HCT116 (cell line): ENCODE data around the gene RBM33. TPM values are rescaled to one million over a fixed set of nuclear protein-coding genes. Genes with fewer than 3 reads are reported as not detected.

Source experiments
- ATAC-seq: fragments of 200-7000 bp; cut with Tn5 transposase; 2 replicates; pipeline ENCODE4 v1.9.1; 2020; ENCODE audit warnings: mild to moderate bottlenecking, moderate library complexity
- BruUV-seq: library from RNA; stranded (reverse); fragments of 400-500 nt; replicated peaks from 2 replicates; lab custom pipeline; 2021; lab: Mats Ljungman, UMichigan
- CTCF ChIA-PET: fragments of 300-600 bp; sonication (Branson Sonifier 250); formaldehyde crosslinking; loops from one replicate; lab custom pipeline; 2021; ENCODE audit warnings: antibody characterized with exemption; lab: Charles Lee
- POLR2A ChIA-PET: fragments of 300-600, 350-600 bp; sonication (Branson Sonifier 250); formaldehyde crosslinking; loops from one replicate; lab custom pipeline; 2021; ENCODE audit warnings: antibody characterized with exemption; lab: Charles Lee
- RAD21 ChIA-PET, 2 experiments: fragments of 300-600 bp; sonication (Branson Sonifier 250); formaldehyde crosslinking; loops; one replicate each; lab custom pipeline; 2023; ENCODE audit warnings: low total read pairs in 2 of 2; ENCODE audit not compliant: uncharacterized antibody in 2 of 2, unreplicated experiment in 2 of 2, low non-redundant PET in 1 of 2; lab: Charles Lee
- DNase-seq: peaks from one replicate; pipeline ENCODE4 v3.0.0-alpha.2; 2010; ENCODE audit warnings: low read depth, low spot score
- H2AFZ ChIP-seq: fragments of 200-600 bp; shearing (Covaris generic), sonication (generic); 2 replicates; pipeline ENCODE4 v1.6.1; 2017; ENCODE audit warnings: low read depth, mixed run types, mixed read lengths, antibody characterized with exemption, low read length; ENCODE audit not compliant: poor library complexity, severe bottlenecking
- H3K27ac ChIP-seq: 2 replicates; pipeline ENCODE4 v1.5.1; 2012; ENCODE audit warnings: low read depth, low read length
- H3K27me3 ChIP-seq: fragments of 200-600 bp; sonication (generic); 2 replicates; pipeline ENCODE4 v1.6.1; 2016; ENCODE audit warnings: mixed run types, low read length, mixed read lengths; ENCODE audit not compliant: insufficient read depth
- H3K36me3 ChIP-seq, 2 experiments: fragments of 200-500 bp in 1 of 2; fragments of 200-600 bp in 1 of 2; sonication (Bioruptor generic) in 1 of 2; sonication (generic) in 1 of 2; 2 replicates each; pipeline versions ENCODE4 v1.5.1 to v1.6.1; 2014 to 2016; ENCODE audit warnings: low read length in 2 of 2, inconsistent platforms in 1 of 2, mixed read lengths in 1 of 2, mixed run types in 1 of 2; ENCODE audit not compliant: insufficient read depth in 2 of 2, control insufficient read depth in 1 of 2
- H3K4me1 ChIP-seq, 2 experiments: fragments of 200-600 bp in 1 of 2; sonication (generic) in 1 of 2; 2 replicates each; pipeline versions ENCODE4 v1.5.1 to v1.6.1; 2012 to 2017; ENCODE audit warnings: low read length in 2 of 2, inconsistent platforms in 1 of 2, mild to moderate bottlenecking in 1 of 2, mixed read lengths in 1 of 2, mixed run types in 1 of 2, moderate library complexity in 1 of 2; ENCODE audit not compliant: insufficient read depth in 2 of 2, control insufficient read depth in 1 of 2
- H3K4me2 ChIP-seq: fragments of 200-600 bp; sonication (generic); 2 replicates; pipeline ENCODE4 v1.6.1; 2017; ENCODE audit warnings: mixed run types, low read length, mixed read lengths
- H3K4me3 ChIP-seq, 2 experiments: fragments of 200-600 bp in 1 of 2; sonication (generic) in 1 of 2; replicated peaks in 1 of 2; 2 replicates each; pipeline ENCODE4 v1.5.1; 2011 to 2016; ENCODE audit warnings: low read length in 2 of 2, control low read depth in 1 of 2, low read depth in 1 of 2, mild to moderate bottlenecking in 1 of 2, mixed read lengths in 1 of 2, mixed run types in 1 of 2
- H3K79me2 ChIP-seq: fragments of 200-600 bp; sonication (generic); 2 replicates; pipeline ENCODE4 v1.6.1; 2017; ENCODE audit warnings: mild to moderate bottlenecking, mixed run types, low read length, moderate library complexity, mixed read lengths; ENCODE audit not compliant: insufficient read depth
- H3K9ac ChIP-seq: fragments of 200-600 bp; sonication (generic); 2 replicates; pipeline ENCODE4 v1.6.1; 2016; ENCODE audit warnings: low read length, mixed read lengths
- H3K9me2 ChIP-seq: fragments of 200-600 bp; sonication (generic), shearing (Covaris generic); 2 replicates; pipeline ENCODE4 v1.6.1; 2017; ENCODE audit warnings: mixed run types, mild to moderate bottlenecking, moderate library complexity; ENCODE audit not compliant: insufficient read depth
- H3K9me3 ChIP-seq, 2 experiments: fragments of 200-500 bp in 1 of 2; fragments of 200-600 bp in 1 of 2; sonication (Bioruptor generic) in 1 of 2; sonication (generic) in 1 of 2; 2 replicates each; pipeline ENCODE4 v1.6.1; 2014 to 2017; ENCODE audit warnings: low read length in 2 of 2, mixed read lengths in 2 of 2, inconsistent platforms in 1 of 2, low read depth in 1 of 2, mild to moderate bottlenecking in 1 of 2, mixed run types in 1 of 2, moderate library complexity in 1 of 2; ENCODE audit not compliant: control insufficient read depth in 1 of 2, insufficient read depth in 1 of 2
- H4K20me1 ChIP-seq: fragments of 200-600 bp; sonication (generic), shearing (Covaris generic); 2 replicates; pipeline ENCODE4 v1.6.1; 2017; ENCODE audit warnings: mixed run types, mild to moderate bottlenecking, moderate library complexity; ENCODE audit not compliant: insufficient read depth
- EGR1 ChIP-seq: IDR thresholded peaks from 2 replicates; pipeline ENCODE4 v1.6.1; 2012; ENCODE audit warnings: low read depth
- MAX ChIP-seq: IDR thresholded peaks from 2 replicates; pipeline ENCODE4 v1.6.1; 2012
- RAD21 ChIP-seq: IDR thresholded peaks from 2 replicates; pipeline ENCODE4 v1.6.1; 2012; ENCODE audit warnings: low read depth, mild to moderate bottlenecking
- REST ChIP-seq: IDR thresholded peaks from 2 replicates; pipeline ENCODE4 v1.6.1; 2012; ENCODE audit warnings: low read depth
- SP1 ChIP-seq: IDR thresholded peaks from 2 replicates; pipeline ENCODE4 v1.6.1; 2012; ENCODE audit warnings: low read depth
- TCF7L2 ChIP-seq: IDR thresholded peaks from 2 replicates; pipeline ENCODE4 v1.7.0; 2011; ENCODE audit warnings: borderline replicate concordance, inconsistent platforms; ENCODE audit not compliant: insufficient read depth, insufficient read length; ENCODE audit errors: extremely low read depth
- ZFX ChIP-seq: fragments of 450-650 bp; IDR thresholded peaks from 2 replicates; pipeline ENCODE4 v1.6.1; 2017
- intact Hi-C: fragments of 100-400 bp; cut with micrococcal nuclease; formaldehyde crosslinking; loops from 2 replicates; pipeline ENCODE4 v1.10.0; 2022
- total RNA-seq: library from RNA; stranded (reverse); gene quantifications from one replicate; pipeline ENCODE4 v1.2.1, GENCODE V29; 2021; ENCODE audit not compliant: unreplicated experiment

RBM33 gene
- total RNA-seq, 1 experiment from 2014 or later, result 64.3 TPM

GRCh38 chr7:155700847-155701246 is 56.4 kb downstream of the RBM33 start:
- Histone ChIP-seq H3K36me3 (peaks cover 10 to 21% of the 10 kb centered on the region in 2 experiments; a peak in 3 of 4 replicates), H4K20me1 (peaks cover 6% of the 10 kb centered on the region; the same call in 1 of the 2 replicates), H3K27me3 (no peaks in the 10 kb centered on the region), H3K9ac (no peak overlapping the region), H3K4me2 (no peak overlapping the region), H3K79me2 (peaks cover 51% of the 10 kb centered on the region), H3K4me3 (no peak overlapping the region), H3K9me3 (no peaks in the 10 kb centered on the region), H3K27ac (no peak overlapping the region), H3K4me1 (peaks cover 0 to 5% of the 10 kb centered on the region in 2 experiments; a peak in 1 of 4 replicates), H3K9me2 (no peaks in the 10 kb centered on the region), H2AFZ (no peak overlapping the region)
- ChIA-PET RAD21 (no interaction called here), POLR2A (interaction anchor here (0.6 kb wide), 1 partner anchor 356 kb away, joined by 4 read pairs; no protein-coding TSS in a partner anchor), CTCF (interaction anchor here (0.7 kb wide), 1 partner anchor 748 kb away, joined by 4 read pairs; no protein-coding TSS in a partner anchor)
- ATAC-seq, result no peak
- intact Hi-C loops, result no loop called here
- TF ChIP-seq RAD21, result no peak
- TF ChIP-seq MAX, result no peak
- no peak for TF ChIP-seq EGR1
- TF ChIP-seq SP1, result no peak
- no peak for TF ChIP-seq REST
- no peak for TF ChIP-seq ZFX
- no peak for TF ChIP-seq TCF7L2
- no TSS peak for BruUV-seq
- DNase-seq, result no peak
